ENCODE results near the gene SLC17A9. TPM values are rescaled to one million over a fixed set of nuclear protein-coding genes. Genes with fewer than 3 reads are reported as not detected.

SLC17A9 gene
- total RNA-seq, 1 experiment from 2014 or later: 37.6 TPM

GRCh38 chr20:62961310-62961783, 8.8 kb downstream of the SLC17A9 start:
- Histone ChIP-seq H4K20me1 (ENCODE audit: insufficient read depth) (no peaks in the 10 kb centered on the region), H3K9ac (ENCODE audit: low read length) (no peak overlapping the region), H3K4me1 (ENCODE audit: control insufficient read depth in 1 of 2, insufficient read depth in 2 of 2, low read length in 2 of 2) (no peaks in the 10 kb centered on the region), H3K4me2 (ENCODE audit: low read length) (no peak overlapping the region), H3K36me3 (ENCODE audit: control insufficient read depth in 1 of 2, insufficient read depth in 2 of 2, low read length in 2 of 2) (peaks cover 0 to 8% of the 10 kb centered on the region in 2 experiments; a peak in 1 of 4 replicates), H3K27me3 (ENCODE audit: insufficient read depth, low read length) (no peaks in the 10 kb centered on the region), H3K27ac (ENCODE audit: low read depth, low read length) (no peak overlapping the region), H3K4me3 (replicated peaks in 1 of 2; ENCODE audit: low read depth in 1 of 2, low read length in 2 of 2) (no peak overlapping the region), H3K9me2 (ENCODE audit: insufficient read depth) (no peaks in the 10 kb centered on the region), H3K79me2 (ENCODE audit: insufficient read depth, low read length) (0 out of 2 replicates have a peak, but pooled peaks cover under 1% of the 10 kb centered on the region), H3K9me3 (ENCODE audit: control insufficient read depth in 1 of 2, insufficient read depth in 1 of 2, low read depth in 1 of 2, low read length in 2 of 2) (no peaks in the 10 kb centered on the region), H2AFZ (ENCODE audit: low read depth, low read length, poor library complexity, severe bottlenecking) (no peak overlapping the region)
- DNase-seq (ENCODE audit: low read depth, low spot score): no peak
- ATAC-seq: no peak
- intact Hi-C loops (cut with micrococcal nuclease): no loop called here
- ChIA-PET POLR2A (no interaction called here), RAD21 (ENCODE audit: low non-redundant PET in 1 of 2, low total read pairs in 2 of 2, uncharacterized antibody in 2 of 2, unreplicated experiment in 2 of 2) (no interaction called here), CTCF (no interaction called here)
- no TSS peak for BruUV-seq (replicated peaks)
- TF ChIP-seq ZFX (IDR thresholded peaks at IDR 0.05): no peak
- no peak for TF ChIP-seq POLR2A (IDR thresholded peaks at IDR 0.05; ENCODE audit: borderline replicate concordance, extremely low read depth, insufficient read depth, insufficient read length)
- no peak for TF ChIP-seq SIN3A (IDR thresholded peaks at IDR 0.05; ENCODE audit: low read depth)
- TF ChIP-seq CEBPB (IDR thresholded peaks at IDR 0.05; ENCODE audit: low read depth): no peak
- no peak for TF ChIP-seq EZH2 (IDR thresholded peaks at IDR 0.05)
- TF ChIP-seq EZH2phosphoT487 (IDR thresholded peaks at IDR 0.05; ENCODE audit: borderline replicate concordance): no peak
- no peak for TF ChIP-seq JUND (IDR thresholded peaks at IDR 0.05)
- no peak for TF ChIP-seq ATF3 (IDR thresholded peaks at IDR 0.05)
- no peak for TF ChIP-seq YY1 (IDR thresholded peaks at IDR 0.05; ENCODE audit: extremely low read depth, insufficient replicate concordance, low read depth, low read length)
- TF ChIP-seq REST (IDR thresholded peaks at IDR 0.05; ENCODE audit: low read depth): no peak
